SH-SY5Y (cell line): ENCODE results near the gene SIGLEC15.

Source experiments
- GATA2 ChIP-seq: IDR thresholded peaks from 2 replicates; pipeline ENCODE4 v1.6.1; 2011; ENCODE audit warnings: mild to moderate bottlenecking, low read depth, low read length
- GATA3 ChIP-seq: IDR thresholded peaks from 2 replicates; pipeline ENCODE4 v1.6.1; 2011; ENCODE audit warnings: low read depth, mild to moderate bottlenecking, low read length, moderate library complexity

GRCh38 chr18:45817543-45817942 is 7.9 kb upstream of the SIGLEC15 start:
- TF ChIP-seq GATA2 (no peak), GATA3 (no peak)
